ACC112 (cell line): Measurements from ENCODE around the gene DNASE1.

ENCODE experiments used
- H2AFZ ChIP-seq: fragments of 200-600 bp; sonication (generic); one replicate; pipeline ENCODE4 v1.6.0; 2017; ENCODE audit warnings: antibody characterized with exemption, low read length; ENCODE audit not compliant: unreplicated experiment
- H3K27ac ChIP-seq: fragments of 200-600 bp; sonication (generic); 2 replicates; pipeline ENCODE4 v1.5.1; 2014; ENCODE audit warnings: low read depth, mild to moderate bottlenecking, antibody characterized with exemption, low read length, moderate library complexity
- H3K27me3 ChIP-seq: fragments of 200-600 bp; sonication (generic); 2 replicates; pipeline ENCODE4 v1.6.1; 2014; ENCODE audit warnings: mild to moderate bottlenecking, antibody characterized with exemption, low read length, moderate library complexity, mixed read lengths; ENCODE audit not compliant: insufficient read depth
- H3K36me3 ChIP-seq: fragments of 200-600 bp; sonication (generic); 2 replicates; pipeline ENCODE4 v1.6.1; 2016; ENCODE audit warnings: mild to moderate bottlenecking, antibody characterized with exemption, low read length, moderate library complexity, mixed read lengths; ENCODE audit not compliant: insufficient read depth
- H3K4me1 ChIP-seq: fragments of 200-600 bp; sonication (generic); one replicate; pipeline ENCODE4 v1.6.1; 2016; ENCODE audit warnings: low read length, mixed read lengths; ENCODE audit not compliant: insufficient read depth, unreplicated experiment, control insufficient read depth
- H3K4me3 ChIP-seq: fragments of 200-600 bp; sonication (generic); 2 replicates; pipeline ENCODE4 v1.5.1; 2014; ENCODE audit warnings: mild to moderate bottlenecking, low read depth, low read length
- H3K79me2 ChIP-seq: fragments of 200-600 bp; sonication (generic); one replicate; pipeline ENCODE4 v1.6.0; 2016; ENCODE audit warnings: low read length; ENCODE audit not compliant: control insufficient read depth, unreplicated experiment, insufficient read depth

Gene DNASE1

GRCh38 chr16:3668626-3669025, 14.1 kb downstream of the DNASE1 start:
- Histone ChIP-seq H3K36me3 (peaks cover 11% of the 10 kb centered on the region), H3K4me1 (no peaks in the 10 kb centered on the region), H3K4me3 (no peak overlapping the region)

DNA sequence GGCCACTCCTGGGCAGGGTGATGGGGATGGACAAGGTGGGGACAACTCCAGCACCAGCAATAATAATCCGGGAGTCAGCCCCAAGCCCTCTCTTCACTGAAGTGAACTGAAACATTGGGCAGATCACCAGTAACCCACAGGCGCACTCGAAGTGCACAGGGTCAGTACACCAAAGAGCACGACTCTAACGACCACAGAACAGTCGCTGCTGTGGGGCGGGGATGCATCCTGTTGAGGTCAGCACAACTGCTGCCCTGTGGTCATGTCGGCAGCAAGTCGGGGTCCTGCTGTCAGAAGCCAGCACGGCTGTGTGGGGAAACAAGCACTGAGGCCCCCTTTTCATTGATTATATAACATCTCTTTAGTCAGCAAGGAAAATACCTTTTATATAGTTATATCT, 14.6 kb downstream of the DNASE1 start:
- no peak overlapping the region for H3K4me3 ChIP-seq
- H3K27ac ChIP-seq: no peak overlapping the region
- no peaks in the 10 kb centered on the region for H3K4me1 ChIP-seq
- H3K36me3 ChIP-seq: peaks cover 11% of the 10 kb centered on the region
- no peaks in the 10 kb centered on the region for H3K79me2 ChIP-seq
- no peak overlapping the region for H2AFZ ChIP-seq
- no peaks in the 10 kb centered on the region for H3K27me3 ChIP-seq

More at GRCh38 chr16:3668626-3669025, 14.1 kb downstream of the DNASE1 start:
- H3K79me2 ChIP-seq: no peaks in the 10 kb centered on the region
- no peak overlapping the region for H3K27ac ChIP-seq
- H3K27me3 ChIP-seq: no peaks in the 10 kb centered on the region
- H2AFZ ChIP-seq: no peak overlapping the region

DNA sequence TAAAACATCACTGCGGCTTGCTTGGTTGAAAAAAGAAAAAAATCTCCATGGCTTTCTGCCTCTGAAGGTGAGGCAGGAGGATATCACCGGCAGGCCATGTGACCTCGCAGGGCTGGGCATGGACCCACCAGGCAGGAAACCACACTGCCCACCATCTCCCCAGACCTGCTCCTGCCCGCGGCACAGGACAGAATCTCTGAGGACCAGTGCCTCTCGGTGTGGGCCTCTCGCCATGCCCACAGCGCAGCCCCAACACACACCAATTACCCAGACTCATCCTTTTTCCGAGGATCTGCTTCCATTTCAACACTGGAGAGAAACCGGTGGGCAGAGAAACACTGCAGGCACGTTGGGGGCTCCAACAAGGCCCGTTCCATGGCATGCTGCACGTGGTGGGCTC, 16.2 kb downstream of the DNASE1 start:
- H3K4me1 ChIP-seq: no peaks in the 10 kb centered on the region
- H3K36me3 ChIP-seq: peaks cover 14% of the 10 kb centered on the region
- no peaks in the 10 kb centered on the region for H3K79me2 ChIP-seq
- no peaks in the 10 kb centered on the region for H3K27me3 ChIP-seq
- H2AFZ ChIP-seq: no peak overlapping the region
- no peak overlapping the region for H3K4me3 ChIP-seq
- no peak overlapping the region for H3K27ac ChIP-seq

DNA sequence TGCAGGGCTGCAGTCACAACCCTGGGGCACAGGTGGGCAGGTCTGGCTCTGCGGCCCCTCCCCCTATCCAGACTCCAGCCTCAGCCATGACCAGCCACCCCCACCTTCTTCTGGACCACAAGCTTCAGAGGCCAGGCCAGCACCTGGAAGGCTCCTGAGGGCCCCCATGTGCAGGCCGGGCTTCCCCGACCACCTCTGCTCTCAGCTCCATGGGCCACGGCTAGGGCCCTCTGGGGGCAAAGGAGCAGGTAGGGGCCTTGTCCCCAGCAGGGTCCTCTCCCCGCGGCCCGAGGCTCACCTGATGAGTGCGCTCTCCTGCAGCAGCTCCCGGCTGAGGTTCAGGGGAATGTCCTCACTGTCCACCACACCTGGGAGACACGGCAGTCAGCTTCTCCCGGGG, 16.9 kb downstream of the DNASE1 start:
- no peaks in the 10 kb centered on the region for H3K79me2 ChIP-seq
- no peaks in the 10 kb centered on the region for H3K27me3 ChIP-seq
- peaks cover 14% of the 10 kb centered on the region for H3K36me3 ChIP-seq
- H3K4me3 ChIP-seq: no peak overlapping the region
- H3K4me1 ChIP-seq: no peaks in the 10 kb centered on the region
- no peak overlapping the region for H2AFZ ChIP-seq
- H3K27ac ChIP-seq: no peak overlapping the region

GRCh38 chr16:3672571-3673041, 18.1 kb downstream of the DNASE1 start:
- no peaks in the 10 kb centered on the region for H3K79me2 ChIP-seq
- H3K27me3 ChIP-seq: no peaks in the 10 kb centered on the region
- peaks cover 14% of the 10 kb centered on the region for H3K36me3 ChIP-seq
- H2AFZ ChIP-seq: no peak overlapping the region
- H3K4me3 ChIP-seq: no peak overlapping the region
- H3K27ac ChIP-seq: no peak overlapping the region
- H3K4me1 ChIP-seq: no peaks in the 10 kb centered on the region

DNA sequence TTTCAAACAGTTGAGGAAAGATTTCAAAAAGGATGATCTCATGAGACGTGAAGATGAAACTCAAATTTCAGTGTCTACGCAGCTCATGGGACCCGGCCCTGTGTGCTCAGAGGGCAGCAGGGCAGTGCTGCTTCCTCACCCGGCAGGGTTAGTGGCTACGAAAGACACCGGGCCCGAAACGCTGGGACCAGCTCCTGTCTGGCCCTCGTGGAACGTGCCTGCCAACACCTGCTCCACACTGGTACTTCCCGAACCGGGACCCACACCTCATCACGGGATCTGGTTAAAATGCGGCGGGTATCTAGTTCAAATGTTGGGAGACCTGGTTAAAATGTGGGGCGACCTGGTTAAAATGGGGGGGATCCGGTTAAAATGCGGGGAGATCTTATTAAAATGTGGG, 18.7 kb downstream of the DNASE1 start:
- Histone ChIP-seq H3K27ac (no peak overlapping the region), H2AFZ (no peak overlapping the region), H3K36me3 (peaks cover 14% of the 10 kb centered on the region), H3K4me1 (no peaks in the 10 kb centered on the region), H3K27me3 (no peaks in the 10 kb centered on the region), H3K79me2 (no peaks in the 10 kb centered on the region), H3K4me3 (no peak overlapping the region)

DNA sequence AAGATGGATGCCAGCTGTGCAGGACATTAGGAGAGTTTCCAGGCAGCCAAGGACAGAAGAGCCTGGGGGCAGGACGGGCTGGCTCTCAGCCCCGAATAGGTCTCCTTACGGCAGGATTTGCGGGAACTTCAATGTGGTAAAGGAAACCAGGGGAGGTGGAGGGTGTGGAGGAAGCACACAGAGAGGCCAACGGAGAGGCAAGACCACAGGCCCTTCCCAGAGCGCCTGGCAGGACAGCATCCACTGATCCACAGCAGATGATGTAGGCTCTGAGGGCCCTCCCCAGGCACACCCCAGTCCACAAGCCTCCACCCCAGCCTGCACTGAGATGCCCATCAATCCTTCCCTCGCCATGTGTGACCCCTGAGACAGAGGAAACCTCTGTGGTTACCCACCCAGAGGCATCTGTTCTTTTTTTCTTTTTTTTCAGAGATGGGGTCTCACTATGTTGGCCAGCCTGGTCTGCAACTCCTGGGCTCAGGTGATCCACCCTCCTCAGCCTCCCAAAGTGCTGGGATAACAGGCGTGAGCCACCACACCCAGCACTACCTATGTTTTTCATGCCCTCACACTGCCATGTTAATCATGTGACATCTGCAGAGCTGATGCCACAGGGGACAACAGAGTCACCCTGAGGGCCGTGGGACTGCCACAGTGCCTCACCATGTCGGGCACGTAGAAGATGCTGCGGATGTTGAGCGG, 19.3 kb downstream of the DNASE1 start:
- Histone ChIP-seq H3K36me3 (peaks cover 8% of the 10 kb centered on the region; the same call in 1 of the 2 replicates), H3K4me3 (no peak overlapping the region), H3K27me3 (no peaks in the 10 kb centered on the region), H3K4me1 (no peaks in the 10 kb centered on the region), H3K79me2 (no peaks in the 10 kb centered on the region), H2AFZ (no peak overlapping the region), H3K27ac (no peak overlapping the region)

GRCh38 chr16:3674513-3675295, 20.2 kb downstream of the DNASE1 start:
- Histone ChIP-seq H3K27me3 (no peaks in the 10 kb centered on the region), H3K36me3 (peaks cover 7% of the 10 kb centered on the region; the same call in 1 of the 2 replicates), H2AFZ (no peak overlapping the region)

GRCh38 chr16:3675601-3676130, 21.2 kb downstream of the DNASE1 start:
- Histone ChIP-seq H3K4me1 (no peaks in the 10 kb centered on the region), H3K36me3 (peaks cover 7% of the 10 kb centered on the region; the same call in 1 of the 2 replicates), H2AFZ (no peak overlapping the region), H3K79me2 (no peaks in the 10 kb centered on the region), H3K27me3 (no peaks in the 10 kb centered on the region), H3K27ac (no peak overlapping the region), H3K4me3 (no peak overlapping the region)

More at GRCh38 chr16:3674513-3675295, 20.2 kb downstream of the DNASE1 start:
- Histone ChIP-seq H3K4me3 (no peak overlapping the region), H3K4me1 (no peaks in the 10 kb centered on the region), H3K27ac (no peak overlapping the region), H3K79me2 (no peaks in the 10 kb centered on the region)

DNA sequence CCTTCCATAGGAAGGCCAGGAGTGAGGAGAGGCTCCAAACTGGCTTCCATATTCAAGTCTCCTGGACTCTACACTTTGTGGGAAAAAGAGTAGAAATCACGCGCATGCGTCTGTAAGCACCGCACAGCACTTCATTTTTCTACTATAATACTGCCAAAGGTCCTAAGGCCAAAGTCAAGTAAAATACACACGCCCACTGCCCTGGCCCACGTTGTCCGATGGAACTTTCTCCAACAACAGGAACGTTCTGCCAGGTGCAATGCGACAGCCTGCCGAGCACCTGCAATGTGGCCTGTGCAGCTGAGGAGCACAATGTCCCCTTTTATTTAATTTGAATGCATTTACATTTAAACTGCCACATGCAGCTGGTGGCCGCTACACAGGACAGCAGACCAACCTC, 23.5 kb downstream of the DNASE1 start:
- Histone ChIP-seq H3K36me3 (peaks cover 18% of the 10 kb centered on the region), H3K27ac (no peak overlapping the region), H3K4me3 (no peak overlapping the region), H3K4me1 (no peaks in the 10 kb centered on the region), H3K79me2 (no peaks in the 10 kb centered on the region), H3K27me3 (no peaks in the 10 kb centered on the region), H2AFZ (no peak overlapping the region)
